GM19395 (cell line): ENCODE measurements around the gene MAP4K3.

Experiments used
- ATAC-seq: cut with Tn5 transposase; IDR thresholded peaks from one replicate; pipeline ENCODE4 v1.9.1; 2021; ENCODE audit warnings: mild to moderate bottlenecking, moderate library complexity; ENCODE audit not compliant: unreplicated experiment

The MAP4K3 gene

GRCh38 chr2:39436592-39437521, at the start of gene MAP4K3:
MAP4K3 (minus strand) TSS chr2:39437285; CDS start chr2:39436987, 298 bp downstream.
- peak; percentile 78 for ATAC-seq

- ATAC-seq = no peak
These were observed 49.0 kb upstream of the MAP4K3 start for GRCh38 chr2:39486071-39486470.

GRCh38 chr2:39484620-39485495, 47.8 kb upstream of the MAP4K3 start:
- ATAC-seq = no peak

- no peak for ATAC-seq
These were observed 47.1 kb upstream of the MAP4K3 start for GRCh38 chr2:39484206-39484605.

GRCh38 chr2:39483534-39483933, 46.4 kb upstream of the MAP4K3 start:
- ATAC-seq = no peak

GRCh38 chr2:39481611-39482010, 44.5 kb upstream of the MAP4K3 start:
- ATAC-seq = no peak

GRCh38 chr2:39479696-39480095, 42.6 kb upstream of the MAP4K3 start:
- ATAC-seq = no peak

- no peak for ATAC-seq
These were observed 42.1 kb upstream of the MAP4K3 start for GRCh38 chr2:39479053-39479670.

GRCh38 chr2:39476524-39476923, 39.4 kb upstream of the MAP4K3 start:
- ATAC-seq = peak; percentile 96

- no peak for ATAC-seq
These were observed 37.9 kb upstream of the MAP4K3 start for GRCh38 chr2:39475006-39475405.

- peak; percentile 68 for ATAC-seq
These were observed 33.5 kb upstream of the MAP4K3 start for GRCh38 chr2:39470580-39470979.

GRCh38 chr2:39469807-39470206, 32.7 kb upstream of the MAP4K3 start:
- peak; percentile 80 for ATAC-seq

GRCh38 chr2:39468579-39469451, 31.7 kb upstream of the MAP4K3 start:
- no peak for ATAC-seq

- ATAC-seq = no peak
These were observed 29.2 kb upstream of the MAP4K3 start for GRCh38 chr2:39466311-39466710.

GRCh38 chr2:39464864-39465263, 27.8 kb upstream of the MAP4K3 start:
- ATAC-seq = no peak

- no peak for ATAC-seq
These were observed 18.7 kb upstream of the MAP4K3 start for GRCh38 chr2:39455826-39456225.

- ATAC-seq = no peak
These were observed 15.3 kb upstream of the MAP4K3 start for GRCh38 chr2:39452396-39452795.

GRCh38 chr2:39451954-39452353, 14.9 kb upstream of the MAP4K3 start:
- no peak for ATAC-seq

- no peak for ATAC-seq
These were observed 11.1 kb upstream of the MAP4K3 start for GRCh38 chr2:39448169-39448502.
